Trophoblast cell (in vitro differentiated cells and primary cell): ENCODE data around the gene GOSR1.
"Not testable (repeated sequence)": the region's sequence is repeated elsewhere in the genome, so short reads cannot be mapped to it uniquely, and the experiment has no call there.

Experiments used
- DNase-seq, 2 donors: peaks; one replicate each; pipeline ENCODE4 v3.0.0-alpha.2; 2016
- H2AFZ ChIP-seq: 2 replicates; pipeline ENCODE4 v1.6.1; 2013; ENCODE audit warnings: low read length, moderate library complexity, mild to moderate bottlenecking; ENCODE audit not compliant: insufficient read depth, poor library complexity
- H2AK5ac ChIP-seq: 2 replicates; pipeline ENCODE4 v1.6.1; 2013; ENCODE audit warnings: mild to moderate bottlenecking, low read length
- H2BK120ac ChIP-seq: 2 replicates; pipeline ENCODE4 v1.6.1; 2013; ENCODE audit warnings: low read length, mild to moderate bottlenecking, moderate library complexity; ENCODE audit not compliant: insufficient read depth, poor library complexity
- H2BK12ac ChIP-seq: 2 replicates; pipeline ENCODE4 v1.6.1; 2013; ENCODE audit warnings: mild to moderate bottlenecking, low read length, moderate library complexity
- H2BK5ac ChIP-seq: 2 replicates; pipeline ENCODE4 v1.6.1; 2013; ENCODE audit warnings: low read length, low read depth, moderate library complexity, mild to moderate bottlenecking; ENCODE audit not compliant: poor library complexity
- H3K14ac ChIP-seq: 2 replicates; pipeline ENCODE4 v1.6.1; 2013; ENCODE audit warnings: mild to moderate bottlenecking, low read length
- H3K18ac ChIP-seq: 2 replicates; pipeline ENCODE4 v1.6.1; 2013; ENCODE audit warnings: mild to moderate bottlenecking, low read length
- H3K23ac ChIP-seq: 2 replicates; pipeline ENCODE4 v1.6.1; 2013; ENCODE audit warnings: low read length
- H3K27ac ChIP-seq: 2 replicates; pipeline ENCODE4 v1.5.1; 2013; ENCODE audit warnings: low read depth, mild to moderate bottlenecking, inconsistent platforms, low read length, moderate library complexity
- H3K27me3 ChIP-seq: 2 replicates; pipeline ENCODE4 v1.6.1; 2013; ENCODE audit warnings: inconsistent platforms, mild to moderate bottlenecking, low read length, moderate library complexity; ENCODE audit not compliant: insufficient read depth
- H3K36me3 ChIP-seq, 2 experiments: 1 replicate in 1 of 2; 2 replicates in 1 of 2; pipeline ENCODE4 v1.6.1; 2013; ENCODE audit warnings: low read length in 2 of 2, mild to moderate bottlenecking in 2 of 2, moderate library complexity in 1 of 2; ENCODE audit not compliant: insufficient read depth in 2 of 2, control insufficient read depth in 1 of 2
- H3K4ac ChIP-seq: 2 replicates; pipeline ENCODE4 v1.6.1; 2013; ENCODE audit warnings: low read depth, mild to moderate bottlenecking, low read length, moderate library complexity
- H3K4me1 ChIP-seq, 2 experiments: 1 replicate in 1 of 2; 2 replicates in 1 of 2; pipeline ENCODE4 v1.6.1; 2013; ENCODE audit warnings: low read length in 2 of 2, mild to moderate bottlenecking in 2 of 2, moderate library complexity in 1 of 2; ENCODE audit not compliant: insufficient read depth in 2 of 2, control insufficient read depth in 1 of 2
- H3K4me2 ChIP-seq: 2 replicates; pipeline ENCODE4 v1.6.1; 2013; ENCODE audit warnings: inconsistent platforms, mild to moderate bottlenecking, low read length, moderate library complexity
- H3K4me3 ChIP-seq: 2 replicates; pipeline ENCODE4 v1.5.1; 2013; ENCODE audit warnings: mild to moderate bottlenecking, low read depth, low read length, inconsistent platforms
- H3K79me1 ChIP-seq: one replicate; pipeline ENCODE4 v1.6.1; 2013; ENCODE audit warnings: low read length
- H3K79me2 ChIP-seq: 2 replicates; pipeline ENCODE4 v1.6.1; 2013; ENCODE audit warnings: low read length, mild to moderate bottlenecking; ENCODE audit not compliant: control insufficient read depth, insufficient read depth, poor library complexity
- H3K9ac ChIP-seq: 2 replicates; pipeline ENCODE4 v1.6.1; 2013; ENCODE audit warnings: mild to moderate bottlenecking, low read length
- H3K9me3 ChIP-seq: 2 replicates; pipeline ENCODE4 v1.6.1; 2013; ENCODE audit warnings: low read depth, mild to moderate bottlenecking, control low read depth, inconsistent platforms, low read length; ENCODE audit not compliant: insufficient read depth
- H4K12ac ChIP-seq: 2 replicates; pipeline ENCODE4 v1.6.1; 2013; ENCODE audit warnings: low read depth, mild to moderate bottlenecking, low read length, moderate library complexity
- H4K8ac ChIP-seq: 2 replicates; pipeline ENCODE4 v1.6.1; 2013; ENCODE audit warnings: low read depth, mild to moderate bottlenecking, low read length, moderate library complexity
- H4K91ac ChIP-seq: one replicate; pipeline ENCODE4 v1.6.1; 2013; ENCODE audit warnings: low read depth, mild to moderate bottlenecking, low read length, moderate library complexity
- WGBS: extraction: QIAGEN DNeasy Blood & Tissue Kit; methylation state at CpG from one replicate; pipeline ENCODE4 v1.1.7; 2013; ENCODE audit warnings: missing lambda C conversion rate; ENCODE audit not compliant: insufficient read length, insufficient coverage; ENCODE audit errors: extremely low coverage; 5-methylcytosine and 5-hydroxymethylcytosine counted together

GOSR1 gene

DNA sequence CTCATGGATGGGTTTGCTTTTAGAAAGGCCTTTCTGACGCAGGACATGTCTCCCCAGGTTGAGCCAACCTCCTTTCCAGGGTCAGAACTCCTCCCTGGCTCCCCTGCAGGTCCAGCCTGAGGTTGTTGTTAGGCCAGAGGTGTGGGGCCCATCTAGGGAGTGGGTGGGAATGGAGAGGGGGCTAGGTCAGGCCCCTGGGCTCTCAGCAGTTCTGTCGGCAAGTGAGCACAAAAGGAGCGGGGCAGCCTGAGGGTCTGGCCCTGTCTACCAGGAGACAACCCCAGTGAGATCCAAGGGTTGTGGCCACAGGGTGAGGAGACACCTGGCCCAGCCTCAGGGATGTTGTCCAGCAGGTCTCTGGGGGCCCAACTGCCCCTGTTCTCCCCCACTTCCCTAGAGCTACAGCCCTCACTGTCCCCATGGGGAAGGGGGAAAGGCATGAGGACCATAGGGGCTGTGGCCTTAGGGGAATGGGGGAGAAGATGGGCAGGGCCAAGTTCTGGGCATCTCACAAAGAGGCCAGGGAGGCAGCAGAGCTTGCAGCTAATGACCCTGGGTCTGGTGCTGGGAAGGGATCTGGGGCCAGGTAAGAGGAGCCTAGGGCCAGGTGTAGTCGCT is 76.7 kb downstream of the GOSR1 start:
- not testable (repeated sequence) for H3K4me2 ChIP-seq, H3K9ac ChIP-seq, H3K27ac ChIP-seq, H2AK5ac ChIP-seq, H3K4me3 ChIP-seq, H3K18ac ChIP-seq, H3K36me3 ChIP-seq, H2BK12ac ChIP-seq, H3K27me3 ChIP-seq, DNase-seq, H2AFZ ChIP-seq, H4K91ac ChIP-seq, H2BK120ac ChIP-seq, H3K9me3 ChIP-seq, H4K12ac ChIP-seq, H3K14ac ChIP-seq, H3K23ac ChIP-seq, H3K79me2 ChIP-seq, H4K8ac ChIP-seq, H2BK5ac ChIP-seq, H3K4ac ChIP-seq, H3K79me1 ChIP-seq
- no CpG with 5 or more reads among the region's 4 CpGs for WGBS
- H3K4me1 ChIP-seq = peaks cover 7 to 14% of the 10 kb centered on the region in 2 experiments

- H3K79me2 ChIP-seq = no peaks in the 10 kb centered on the region
- H3K4ac ChIP-seq = no peak overlapping the region
- H3K4me3 ChIP-seq = no peak overlapping the region
- no peak overlapping the region for H4K12ac ChIP-seq
- H2BK5ac ChIP-seq = no peak overlapping the region
- no peak for DNase-seq
- peaks cover 7 to 12% of the 10 kb centered on the region in 2 experiments for H3K4me1 ChIP-seq
- H3K9me3 ChIP-seq = peaks cover 3% of the 10 kb centered on the region
- no peak overlapping the region for H2AK5ac ChIP-seq
- H3K14ac ChIP-seq = no peak overlapping the region
- H4K91ac ChIP-seq = peak overlapping the region; percentile 20
- no peak overlapping the region for H2BK12ac ChIP-seq
- no peak overlapping the region for H3K27ac ChIP-seq
- H2BK120ac ChIP-seq = no peak overlapping the region
- H2AFZ ChIP-seq = no peak overlapping the region
- no peak overlapping the region for H3K9ac ChIP-seq
- H3K27me3 ChIP-seq = no peaks in the 10 kb centered on the region
- H3K23ac ChIP-seq = no peak overlapping the region
- WGBS = no CpG with 5 or more reads among the region's 20 CpGs
- no peak overlapping the region for H4K8ac ChIP-seq
- no peak overlapping the region for H3K18ac ChIP-seq
- no peak overlapping the region for H3K4me2 ChIP-seq
- H3K36me3 ChIP-seq = no peaks in the 10 kb centered on the region
- peaks cover 2% of the 10 kb centered on the region for H3K79me1 ChIP-seq
Observed at GRCh38 chr17:30554839-30555751, 77.9 kb downstream of the GOSR1 start.

- H3K27ac ChIP-seq = no peak overlapping the region
- H3K9ac ChIP-seq = no peak overlapping the region
- H3K79me1 ChIP-seq = peaks cover 2% of the 10 kb centered on the region
- H4K12ac ChIP-seq = no peak overlapping the region
- H3K23ac ChIP-seq = no peak overlapping the region
- no peak overlapping the region for H4K8ac ChIP-seq
- no peak overlapping the region for H2BK12ac ChIP-seq
- no peak overlapping the region for H3K4me2 ChIP-seq
- H3K9me3 ChIP-seq = peaks cover 3% of the 10 kb centered on the region
- no peak overlapping the region for H4K91ac ChIP-seq
- no peak overlapping the region for H2AFZ ChIP-seq
- H3K4me1 ChIP-seq = peaks cover 5 to 10% of the 10 kb centered on the region in 2 experiments
- H2AK5ac ChIP-seq = no peak overlapping the region
- H3K27me3 ChIP-seq = no peaks in the 10 kb centered on the region
- H3K36me3 ChIP-seq = no peaks in the 10 kb centered on the region
- no peak for DNase-seq
- no CpG with 5 or more reads among the region's 5 CpGs for WGBS
- H3K4me3 ChIP-seq = no peak overlapping the region
- H3K14ac ChIP-seq = no peak overlapping the region
- no peak overlapping the region for H2BK120ac ChIP-seq
- H2BK5ac ChIP-seq = no peak overlapping the region
- H3K18ac ChIP-seq = no peak overlapping the region
- no peaks in the 10 kb centered on the region for H3K79me2 ChIP-seq
- no peak overlapping the region for H3K4ac ChIP-seq
Observed at GRCh38 chr17:30555942-30556341, 78.7 kb downstream of the GOSR1 start.

DNA sequence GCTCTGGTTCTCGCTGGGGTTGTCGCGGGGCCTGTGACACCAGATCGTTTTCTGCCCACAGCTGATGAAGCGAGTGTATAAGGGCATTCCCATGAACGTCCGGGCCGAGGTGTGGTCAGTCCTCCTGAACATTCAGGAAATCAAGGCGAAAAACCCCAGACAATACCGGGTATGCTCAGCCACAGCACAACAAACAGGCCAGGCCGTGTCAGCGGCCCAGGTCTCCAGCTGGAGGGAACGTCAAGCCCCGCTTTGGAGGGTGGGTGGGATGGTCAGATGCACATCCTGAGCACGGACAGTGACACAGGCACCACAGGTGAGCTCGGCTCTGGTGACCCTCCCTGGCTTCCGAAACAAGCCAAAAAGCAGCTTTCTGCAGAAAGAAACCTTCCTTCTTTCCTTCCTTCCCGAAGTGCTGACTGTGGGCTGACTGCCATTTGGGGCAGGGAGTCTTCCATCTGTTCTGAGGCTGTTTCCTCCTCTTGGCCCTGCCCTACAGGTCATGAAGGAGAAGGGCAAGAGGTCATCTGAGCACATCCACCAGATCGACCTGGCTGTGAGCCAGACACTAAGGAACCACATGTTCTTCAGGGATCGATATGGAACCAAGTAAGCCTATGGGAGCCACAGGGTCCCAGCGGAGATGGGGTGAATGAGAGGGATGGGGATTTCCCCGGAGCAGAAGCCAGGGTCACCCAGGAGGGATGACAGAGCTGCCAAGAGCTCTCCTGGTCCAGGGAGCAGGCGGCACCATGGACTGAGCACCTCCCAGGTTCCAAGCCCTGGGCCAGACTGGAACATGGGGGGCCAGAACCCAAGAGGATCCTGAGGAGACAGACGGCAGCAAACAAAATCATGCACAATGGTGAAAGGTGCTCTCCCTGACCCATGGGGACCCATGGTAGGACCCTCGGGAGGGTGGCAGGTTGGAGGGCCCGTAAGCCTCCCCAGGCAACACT is 79.4 kb downstream of the GOSR1 start:
- no peak for DNase-seq

More for the DNA sequence above, 79.4 kb downstream of the GOSR1 start:
- Histone ChIP-seq H2AFZ (no peak overlapping the region), H3K9ac (no peak overlapping the region), H3K27me3 (no peaks in the 10 kb centered on the region), H2BK120ac (no peak overlapping the region), H3K14ac (no peak overlapping the region), H4K12ac (no peak overlapping the region), H2BK12ac (no peak overlapping the region), H3K27ac (no peak overlapping the region), H3K9me3 (peaks cover 3% of the 10 kb centered on the region), H2BK5ac (no peak overlapping the region), H4K91ac (no peak overlapping the region), H3K4me2 (no peak overlapping the region), H3K4me1 (peaks cover 3 to 9% of the 10 kb centered on the region in 2 experiments), H2AK5ac (peak overlapping the region; percentile 4), H3K4ac (no peak overlapping the region), H3K36me3 (no peaks in the 10 kb centered on the region), H3K18ac (no peak overlapping the region), H3K23ac (no peak overlapping the region), H3K79me1 (peaks cover 2% of the 10 kb centered on the region), H3K4me3 (no peak overlapping the region), H4K8ac (no peak overlapping the region), H3K79me2 (no peaks in the 10 kb centered on the region)
- no CpG with 5 or more reads among the region's 26 CpGs for WGBS
